ENCODE data around the gene FAM120B.

FAM120B gene

DNA sequence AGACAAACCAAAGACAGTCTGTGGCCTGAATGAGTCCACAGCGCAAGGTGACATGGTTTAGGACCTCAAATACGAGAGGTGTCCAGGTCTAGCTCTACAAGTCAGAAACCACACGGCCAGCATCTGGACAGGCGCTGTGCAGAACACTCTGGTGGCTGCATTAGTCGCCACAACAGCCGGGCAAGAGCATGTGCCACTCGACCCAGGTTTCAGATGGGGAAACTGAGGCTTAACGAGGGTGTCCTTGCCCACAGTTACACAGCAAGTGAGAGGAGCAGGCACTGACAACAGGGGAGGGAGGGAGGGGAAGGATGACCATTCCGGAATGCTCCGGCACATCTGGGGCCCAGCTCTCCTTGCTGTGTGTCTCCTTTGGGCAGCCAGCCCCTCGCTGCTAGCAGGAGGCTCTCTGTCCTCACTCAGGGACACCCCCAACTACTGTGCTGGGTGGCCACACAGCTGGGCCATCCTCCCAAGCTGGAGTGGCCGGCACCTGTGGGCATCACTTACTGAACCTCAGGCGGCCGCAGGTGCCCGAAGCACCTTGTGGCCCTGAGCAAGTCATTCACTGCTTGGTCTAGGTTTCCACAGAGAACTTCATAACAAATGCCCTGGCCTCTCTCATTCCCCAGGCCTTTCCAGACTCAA lies 22.3 kb upstream of the FAM120B start:
- H3K27ac ChIP-seq: no peak overlapping the region
- no peak overlapping the region for H3K4me3 ChIP-seq

GRCh38 chr6:170284866-170285469 lies 21.6 kb upstream of the FAM120B start:
- Histone ChIP-seq H3K27ac (no peak overlapping the region), H3K4me3 (no peak overlapping the region)

DNA sequence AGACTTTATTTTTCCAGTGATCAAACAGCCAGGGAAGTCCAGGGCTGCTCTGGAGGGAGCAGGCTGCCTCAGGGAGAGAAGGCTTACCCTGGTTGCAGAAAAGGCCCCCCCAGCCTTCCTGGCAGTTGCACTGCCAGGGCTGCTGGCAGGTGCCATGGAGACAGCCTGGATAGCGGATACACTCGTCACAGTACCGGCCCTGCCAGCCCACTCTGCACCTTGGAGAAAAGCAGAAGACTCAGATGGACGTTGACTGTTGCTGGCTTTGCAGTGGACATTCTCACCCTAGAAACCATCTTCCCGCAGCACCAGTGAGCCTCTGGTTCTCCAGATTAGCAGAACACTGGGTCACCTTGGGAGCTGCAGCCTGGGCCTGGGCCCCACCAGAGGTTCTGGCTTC lies 21.1 kb upstream of the FAM120B start:
- Histone ChIP-seq H3K27ac (no peak overlapping the region), H3K4me3 (no peak overlapping the region)

DNA sequence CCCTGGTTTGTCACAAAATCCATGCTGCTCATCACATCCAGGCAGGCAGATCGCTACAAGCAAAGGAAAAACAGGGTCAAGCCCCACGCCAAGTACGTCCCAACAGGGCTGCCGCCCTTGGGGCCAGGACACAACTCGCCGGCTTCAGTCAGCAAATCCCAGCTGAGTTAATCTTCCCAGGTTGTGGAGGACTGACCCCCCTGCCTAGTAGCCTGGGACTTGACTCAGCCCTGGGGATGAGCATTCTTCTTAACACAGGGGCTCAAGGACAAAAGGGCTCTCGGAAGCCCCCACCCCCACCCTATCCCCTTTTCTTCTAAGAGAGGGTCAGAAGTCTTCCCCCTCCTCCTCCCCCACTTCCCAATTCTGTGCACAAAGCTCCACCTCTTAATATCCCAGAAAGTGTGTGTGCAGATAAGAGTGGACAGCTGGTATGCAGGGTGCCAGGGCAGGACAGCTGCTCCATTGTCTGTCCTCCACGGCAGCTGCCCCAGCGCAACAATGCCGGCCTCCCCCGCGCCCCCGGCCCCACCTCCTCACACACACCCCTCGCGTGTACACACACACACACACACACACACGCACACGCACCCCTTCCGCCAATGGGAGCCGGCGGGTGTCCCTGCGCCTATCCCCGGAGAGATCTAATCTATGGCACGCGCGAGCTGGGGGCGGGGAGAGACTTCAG lies 20.2 kb upstream of the FAM120B start:
- Histone ChIP-seq H3K4me3 (peak overlapping the region in 1 of 7 experiments; percentile 80), H3K27ac (peak overlapping the region in 2 of 21 experiments; percentile 1 to 74)

- H3K4me3 ChIP-seq: peak overlapping the region in 1 of 7 experiments; percentile 80
These were observed 19.7 kb upstream of the FAM120B start for GRCh38 chr6:170286934-170287265.

GRCh38 chr6:170287371-170287876 lies 19.1 kb upstream of the FAM120B start:
- Histone ChIP-seq H3K4me3 (peak overlapping the region in 1 of 7 experiments; percentile 80), H3K27ac (peak overlapping the region in 7 of 21 experiments; percentile 0 to 74 (median 7))

More at GRCh38 chr6:170286934-170287265, 19.7 kb upstream of the FAM120B start:
- peak overlapping the region in 7 of 21 experiments; percentile 0 to 74 (median 7) for H3K27ac ChIP-seq

DNA sequence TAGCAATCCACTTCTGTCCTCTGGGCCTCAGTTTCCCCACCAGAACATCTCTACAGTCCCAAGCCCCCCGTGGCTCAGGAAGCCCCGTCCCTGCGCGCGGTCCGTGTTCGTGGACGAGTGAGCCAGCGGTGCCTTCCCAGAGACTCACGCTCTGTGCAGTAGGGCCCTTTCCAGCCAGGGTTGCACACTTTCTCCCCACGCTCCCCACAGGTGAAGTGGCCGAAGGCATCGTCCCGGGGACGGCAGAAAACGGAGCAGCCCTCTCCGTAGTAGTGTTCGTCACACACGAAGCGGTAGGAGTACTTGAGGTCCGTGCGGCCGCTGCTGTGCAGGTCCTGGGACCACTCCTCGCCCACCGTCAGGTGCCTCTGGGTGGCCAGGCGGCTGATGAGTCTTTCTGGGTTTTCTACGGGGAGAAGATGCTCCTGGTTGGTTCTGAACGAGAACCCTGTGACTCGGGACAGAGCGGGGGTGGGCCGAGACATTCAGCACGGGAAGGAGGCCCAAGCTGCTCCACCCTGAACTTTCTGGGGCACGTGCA lies 18.4 kb upstream of the FAM120B start:
- Histone ChIP-seq H3K4me3 (peak overlapping the region in 3 of 7 experiments; percentile 0 to 80 (median 55)), H3K27ac (peak overlapping the region in 4 of 21 experiments; percentile 6 to 80 (median 75))

DNA sequence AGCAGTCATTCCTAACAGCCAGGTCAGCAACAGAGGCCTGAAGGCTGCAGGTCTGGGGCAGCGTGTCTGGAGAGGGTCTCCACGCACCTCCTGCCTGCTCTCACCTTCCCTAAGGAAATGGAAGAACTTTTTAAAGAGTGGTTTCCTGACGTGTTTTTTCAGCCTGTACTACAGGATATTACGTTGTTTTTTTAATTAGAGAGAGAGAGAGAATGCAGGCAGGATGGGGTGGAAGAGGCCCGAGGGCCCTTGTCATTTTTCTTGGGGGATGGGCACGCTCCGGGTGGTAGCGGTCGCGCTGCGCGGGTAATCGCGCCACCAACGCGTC lies 17.7 kb upstream of the FAM120B start:
- Histone ChIP-seq H3K27ac (peak overlapping the region in 11 of 21 experiments; percentile 56 to 85 (median 79)), H3K4me3 (peak overlapping the region; percentile 42 to 80 (median 60))

GRCh38 chr6:170289180-170289931 lies 17.2 kb upstream of the FAM120B start:
- Histone ChIP-seq H3K4me3 (peak overlapping the region; percentile 42 to 80 (median 60)), H3K27ac (peak overlapping the region in 17 of 21 experiments; percentile 54 to 86 (median 76))

- peak overlapping the region; percentile 42 to 80 (median 60) for H3K4me3 ChIP-seq
- H3K27ac ChIP-seq: peak overlapping the region in 20 of 21 experiments; percentile 37 to 86 (median 74)
These were observed 16.6 kb upstream of the FAM120B start for GRCh38 chr6:170289951-170290295.

GRCh38 chr6:170290296-170291128 lies 16.0 kb upstream of the FAM120B start, which contains the start of gene DLL1:
Gene DLL1, minus strand, starts transcription at chr6:170291078. Its CDS starts 939 bp downstream, at chr6:170290139.
- H3K4me3 ChIP-seq: peak within 1 kb of the TSS; percentile 42 to 80 (median 60)
- H3K27ac ChIP-seq: peak within 1 kb of the TSS in 20 of 21 experiments; percentile 37 to 86 (median 74)

DNA sequence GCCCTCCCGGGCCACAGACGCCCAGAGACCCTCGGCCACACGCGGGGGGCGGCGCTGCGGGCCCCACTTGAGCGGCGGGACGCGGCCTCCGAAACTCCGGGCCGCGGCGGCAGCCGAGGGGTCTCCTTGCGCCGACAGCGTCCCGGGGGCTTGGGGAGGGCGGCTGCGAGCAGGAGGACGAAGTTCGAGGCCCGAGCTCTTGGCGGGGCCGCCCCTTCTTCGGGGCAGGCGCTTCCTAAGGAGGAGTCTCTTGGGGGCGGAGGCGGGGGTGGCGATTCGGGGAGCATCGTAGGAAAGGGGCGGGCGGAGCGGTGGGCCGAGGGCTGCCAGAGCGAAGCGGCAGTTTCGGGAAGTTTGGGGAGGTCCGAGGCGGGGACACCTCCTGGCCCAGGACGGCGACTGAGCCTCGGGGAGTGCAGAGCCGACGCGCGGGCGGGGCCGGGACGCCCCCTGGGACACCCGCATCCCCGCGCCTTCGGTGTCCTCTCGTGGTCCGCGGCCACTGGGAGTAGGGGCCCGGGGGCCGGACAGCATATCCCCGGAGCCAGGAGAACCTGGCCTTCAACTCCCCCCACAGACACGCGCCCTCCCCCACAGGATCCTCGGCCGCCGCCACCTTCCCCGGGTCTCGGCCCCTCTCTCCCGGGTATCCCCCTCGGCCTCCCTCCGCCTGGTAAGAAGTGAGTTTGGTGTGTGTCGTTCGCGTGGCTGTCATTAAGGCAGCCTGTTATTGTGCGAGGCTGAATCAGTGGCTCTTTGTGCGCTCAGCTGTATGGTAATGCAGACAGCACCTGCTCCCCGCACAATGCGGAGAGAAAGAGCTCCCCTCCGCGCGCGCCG lies 15.1 kb upstream of the FAM120B start:
- Histone ChIP-seq H3K27ac (peak overlapping the region in 14 of 21 experiments; percentile 17 to 86 (median 74)), H3K4me3 (peak overlapping the region; percentile 42 to 80 (median 60))

DNA sequence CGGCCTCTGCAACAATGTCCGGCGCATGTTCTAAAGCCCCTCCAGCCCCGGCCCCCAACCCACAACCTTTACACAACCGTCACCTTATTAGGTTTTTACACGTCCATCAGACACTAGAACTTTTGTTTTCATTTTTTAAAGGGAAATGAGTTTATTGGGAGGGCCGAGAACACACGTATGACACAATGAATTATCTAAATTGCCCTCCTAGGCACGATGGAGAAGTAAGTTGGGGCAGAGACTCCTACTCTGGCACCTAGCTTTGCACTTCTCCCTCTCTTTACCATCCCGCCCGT lies 14.5 kb upstream of the FAM120B start:
- peak overlapping the region in 5 of 7 experiments; percentile 55 to 80 (median 69) for H3K4me3 ChIP-seq
- H3K27ac ChIP-seq: peak overlapping the region in 10 of 21 experiments; percentile 51 to 85 (median 75)

DNA sequence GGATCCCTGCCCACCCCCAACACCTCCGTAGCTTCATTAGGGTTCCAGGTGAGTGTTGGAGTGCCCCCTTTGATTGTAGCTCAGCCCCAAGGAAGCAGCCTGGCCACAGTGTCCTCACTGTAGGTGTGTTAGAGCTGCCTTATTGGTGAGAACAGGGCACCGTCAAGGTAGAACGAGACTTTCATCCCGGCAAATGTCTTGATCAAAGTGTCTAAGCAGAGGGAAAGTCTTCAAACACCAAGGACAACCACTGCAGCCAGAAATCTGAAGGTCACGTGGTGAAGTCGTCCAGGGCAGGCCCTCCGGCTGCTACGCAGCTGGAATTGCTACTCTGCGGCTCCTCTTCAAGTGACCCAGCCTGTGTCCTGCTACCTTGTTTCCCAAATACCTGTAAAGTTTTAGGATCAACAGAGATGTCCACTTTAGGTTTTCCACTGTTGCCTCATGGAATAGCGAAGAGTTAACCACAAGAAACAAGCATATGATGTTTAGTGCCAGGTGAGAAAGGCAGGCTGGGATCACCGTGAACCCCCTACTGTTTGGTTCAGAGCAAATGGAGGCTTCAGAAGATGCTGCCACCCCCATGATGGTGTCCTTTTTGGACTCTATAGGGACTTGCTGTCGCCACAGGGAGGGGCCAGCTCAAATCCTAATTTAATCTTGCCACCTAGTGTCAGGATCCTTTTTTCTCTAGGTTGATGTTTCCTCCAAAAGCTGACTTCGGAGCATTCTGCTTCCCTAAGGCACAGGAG lies 14.0 kb upstream of the FAM120B start:
- peak overlapping the region in 3 of 21 experiments; percentile 71 to 85 (median 74) for H3K27ac ChIP-seq
- H3K4me3 ChIP-seq: peak overlapping the region in 2 of 7 experiments; percentile 55 to 80

DNA sequence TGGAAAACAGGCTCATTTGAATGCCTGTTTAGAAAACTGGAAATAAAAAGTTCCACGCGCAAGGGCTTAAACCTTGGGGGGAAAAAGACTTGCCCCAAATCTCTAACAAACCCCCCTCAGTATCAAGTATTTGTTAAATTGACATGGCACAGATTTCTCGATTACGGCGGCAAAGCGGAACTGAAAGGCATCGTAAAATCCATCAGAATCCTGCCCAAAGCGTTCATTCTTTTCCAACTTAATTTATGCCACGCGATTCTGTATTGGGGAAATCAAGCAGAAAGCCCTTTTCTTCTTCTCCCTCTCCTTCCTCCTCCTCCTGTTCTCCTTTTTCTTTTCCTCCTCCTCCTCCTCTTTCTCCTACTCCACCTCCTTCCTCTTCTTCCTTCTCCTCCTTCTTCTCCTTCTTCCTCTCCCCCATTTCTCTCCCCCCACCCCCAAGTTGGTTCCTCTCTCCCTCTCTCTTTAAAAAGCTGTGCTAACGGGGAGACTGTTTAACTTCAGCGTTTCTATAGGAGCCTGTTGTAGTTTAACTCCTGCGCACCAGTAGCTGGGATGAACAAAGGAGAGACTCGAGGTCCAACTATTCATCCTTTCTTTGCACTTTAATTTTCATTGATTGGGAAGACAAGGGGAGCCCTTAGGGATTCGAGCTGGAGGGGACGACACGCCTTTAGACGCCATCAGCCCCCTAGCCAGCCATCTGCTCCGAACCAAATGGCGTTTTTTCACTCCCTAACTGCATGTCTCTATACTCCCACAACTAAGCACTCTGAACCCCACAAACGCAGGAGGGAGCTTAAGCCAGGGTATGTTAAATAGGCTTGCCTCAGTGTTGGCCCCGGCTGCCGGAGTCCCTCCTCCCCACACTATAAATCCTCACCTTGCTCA lies 13.0 kb upstream of the FAM120B start:
- Histone ChIP-seq H3K27ac (no peak overlapping the region), H3K4me3 (no peak overlapping the region)

DNA sequence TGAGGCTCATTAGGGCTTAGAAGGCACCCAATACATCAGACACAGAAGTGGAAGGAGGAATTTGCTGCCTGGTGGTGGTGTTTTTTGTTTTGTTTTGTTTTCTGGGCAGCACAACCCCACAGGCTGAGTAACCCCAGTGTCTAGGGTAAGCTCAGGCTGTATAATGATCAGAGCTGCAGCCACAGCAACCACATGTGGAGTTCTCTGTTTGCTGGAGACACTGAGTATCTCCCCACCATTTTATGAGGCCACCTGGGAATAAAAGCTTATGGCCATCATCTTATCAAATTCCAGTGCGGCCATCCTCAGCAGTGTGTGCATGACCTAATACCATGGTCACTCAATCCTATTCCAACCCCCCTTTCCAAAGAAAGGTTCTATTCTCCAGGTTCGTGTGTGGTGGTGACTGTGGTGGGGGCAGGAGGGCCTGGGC lies 12.2 kb upstream of the FAM120B start:
- Histone ChIP-seq H3K4me3 (no peak overlapping the region), H3K27ac (no peak overlapping the region)
